Stimulated activated CD4-positive, alpha-beta T cell treated with anti-CD3 and anti-CD28 coated beads, Interleukin-15, amount 100 ng/mL, for 1 hour (primary cell): ENCODE measurements around the gene AGAP6.
"Not testable (repeated sequence)": the region's sequence is repeated elsewhere in the genome, so short reads cannot be mapped to it uniquely, and the experiment has no call there.

Experiments used
- DNase-seq, 2 donors: peaks; one replicate each; pipeline ENCODE4 v3.0.0-alpha.2; 2020; ENCODE audit warnings: low read depth in 1 of 2, low spot score in 1 of 2

AGAP6 gene

DNA sequence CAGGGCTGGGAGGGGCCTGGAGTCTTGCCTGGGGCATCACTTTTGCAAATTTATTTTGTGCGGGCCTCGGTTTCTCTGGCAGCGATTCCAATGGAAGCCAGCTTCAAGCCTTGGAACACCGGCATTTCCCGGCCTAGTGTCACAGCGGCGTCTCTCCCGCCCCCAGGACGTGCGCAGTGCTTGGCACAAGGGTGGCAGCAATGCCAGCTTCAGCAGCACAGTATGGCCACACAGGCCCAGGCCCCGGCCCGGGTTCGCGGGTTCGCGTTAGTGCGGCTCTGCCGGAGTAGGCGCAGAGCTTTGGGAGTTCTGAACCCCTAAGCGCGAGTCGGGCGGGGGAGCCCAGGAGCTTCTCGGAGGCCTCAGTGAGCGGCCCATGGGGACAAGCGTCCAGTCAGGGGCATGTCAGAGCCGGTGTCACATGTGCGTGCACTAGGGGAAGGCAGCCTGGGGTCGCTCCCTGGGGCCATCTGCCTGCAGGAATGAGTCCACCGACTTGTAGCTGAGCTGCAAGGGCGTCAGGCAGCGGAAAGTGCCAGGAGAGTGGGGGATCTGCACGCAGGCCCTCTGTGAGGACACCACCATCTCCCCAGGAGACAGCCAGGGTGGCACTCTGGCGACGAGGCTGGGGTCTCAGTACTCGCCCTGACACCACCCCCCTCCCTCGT lies 36.6 kb downstream of the AGAP6 start:
- not testable (repeated sequence) for DNase-seq

DNA sequence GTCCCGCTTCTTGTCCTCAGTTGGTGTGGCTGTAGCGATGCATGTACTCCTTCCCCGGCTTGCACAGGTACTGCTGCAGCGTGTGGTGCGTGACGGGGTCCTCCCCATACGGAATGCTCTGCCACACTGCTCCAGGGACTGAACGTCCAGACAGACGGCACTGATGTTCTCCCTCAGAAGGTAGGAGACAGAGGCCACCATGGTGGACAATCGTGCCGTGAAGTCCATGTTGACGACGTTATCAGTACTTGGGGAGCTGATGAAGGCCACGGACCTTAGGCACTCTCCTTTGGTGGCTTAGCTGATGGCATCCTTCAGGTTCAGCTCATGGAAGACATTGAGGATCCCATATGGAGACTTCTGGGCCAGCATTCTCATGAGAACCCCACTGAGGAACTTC lies 37.4 kb downstream of the AGAP6 start:
- no peak for DNase-seq

DNA sequence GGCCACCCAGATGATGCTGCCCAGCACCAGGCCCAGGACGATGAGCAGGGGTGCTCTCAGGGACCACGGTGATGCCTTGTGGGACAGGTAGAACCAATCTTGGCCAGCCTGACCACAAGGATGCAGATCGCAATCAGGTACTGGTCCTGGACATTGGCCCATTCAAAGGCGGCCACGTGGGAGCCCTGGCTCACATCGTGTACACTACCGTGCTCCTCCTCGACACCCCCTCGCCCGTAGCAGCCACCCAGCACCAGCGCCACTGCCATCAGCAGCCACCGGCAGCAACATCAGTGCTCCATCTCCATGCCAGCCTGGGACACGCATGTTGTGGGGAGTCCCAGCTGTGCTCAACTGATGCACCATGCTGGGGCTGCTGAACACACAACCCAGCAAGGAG lies 39.0 kb downstream of the AGAP6 start:
- DNase-seq = no peak

DNA sequence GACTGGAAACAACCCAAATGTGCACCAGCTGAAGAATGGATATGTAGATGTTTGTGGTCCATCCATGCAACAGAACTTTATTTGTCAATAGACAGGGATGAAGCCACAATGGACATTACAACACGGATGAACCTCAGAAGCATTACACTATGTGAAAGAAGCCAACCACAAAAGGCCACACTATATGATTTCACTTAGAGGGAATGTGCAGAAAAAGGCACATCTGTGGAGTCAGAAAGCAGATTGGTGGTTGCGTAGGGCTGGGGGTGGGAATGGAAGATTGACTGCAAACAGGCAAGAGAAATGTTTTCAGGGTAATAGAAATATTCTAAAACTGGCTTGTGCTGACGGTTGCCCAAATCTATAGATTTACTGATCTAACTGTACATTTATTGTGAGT lies 45.3 kb downstream of the AGAP6 start:
- DNase-seq = no peak

DNA sequence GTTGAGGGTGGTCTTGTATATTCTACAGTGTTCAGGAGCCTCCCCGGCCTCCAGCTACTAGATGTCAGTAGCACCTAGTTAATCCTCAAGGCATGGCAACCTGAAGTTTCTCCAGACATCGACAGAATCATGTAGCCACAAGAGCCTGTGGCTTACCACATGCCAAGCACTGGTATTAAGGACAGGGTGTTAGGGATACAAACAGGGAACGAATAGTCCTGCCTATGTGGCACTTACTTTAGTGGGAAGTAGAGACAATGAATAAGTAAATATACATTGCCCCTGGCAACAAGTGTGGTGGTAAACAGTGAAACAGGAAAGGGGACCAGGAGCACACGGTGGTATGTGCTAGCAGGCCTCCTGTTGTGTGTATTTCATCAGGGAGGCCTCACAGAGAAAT lies 47.1 kb downstream of the AGAP6 start:
- not testable (repeated sequence) for DNase-seq

DNA sequence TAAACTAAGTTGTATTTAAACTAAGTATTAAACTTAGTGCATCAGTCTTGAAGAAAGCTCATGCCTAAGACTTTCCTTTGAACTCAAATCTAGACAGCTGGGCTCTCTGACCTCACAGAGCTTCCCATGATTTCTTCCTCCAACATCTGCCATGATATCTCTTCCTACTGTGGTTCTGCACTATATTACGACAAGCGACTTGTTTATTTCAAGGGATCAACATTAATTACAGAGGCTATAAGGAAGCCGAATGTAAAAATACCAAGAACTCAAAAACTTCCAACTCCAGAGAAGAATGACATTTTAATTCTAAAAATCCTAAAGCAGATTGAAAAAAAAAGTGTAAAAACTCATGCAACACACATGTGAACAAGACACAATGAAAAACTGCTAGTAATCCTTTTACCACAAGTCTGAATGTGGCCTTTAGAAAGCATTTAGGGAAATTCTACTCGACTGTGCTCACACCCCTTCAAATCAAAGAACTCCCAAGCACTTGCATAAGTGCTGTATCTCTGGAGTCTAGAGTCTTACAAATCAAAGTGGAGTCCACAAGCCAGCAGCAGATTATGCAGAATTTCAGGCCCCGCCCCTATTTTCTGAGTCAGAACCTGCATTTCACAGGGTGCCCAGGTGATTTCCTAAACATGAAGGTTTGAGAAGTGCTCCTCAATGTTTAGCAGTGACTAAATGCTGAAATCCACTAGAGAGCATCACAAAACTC lies 56.9 kb downstream of the AGAP6 start:
- no peak for DNase-seq

DNA sequence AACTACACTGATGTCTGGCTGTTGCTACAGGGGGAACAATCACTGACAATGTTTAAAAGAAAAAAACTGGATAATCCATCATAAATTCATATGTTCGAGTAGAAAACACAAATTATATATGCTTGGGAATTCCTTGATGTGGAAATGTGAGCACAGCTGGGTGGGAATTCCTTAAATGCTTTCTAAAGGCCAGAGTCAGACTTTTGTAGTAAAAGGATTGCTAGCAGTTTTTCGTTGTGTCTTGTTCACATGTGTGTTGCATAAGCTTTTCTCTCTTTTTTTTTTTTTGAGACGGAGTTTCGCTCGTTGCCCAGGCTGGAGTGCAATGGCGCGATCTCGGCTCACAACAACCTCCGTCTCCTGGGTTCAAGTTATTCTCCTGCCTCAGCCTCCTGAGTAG lies 58.3 kb downstream of the AGAP6 start:
- not testable (repeated sequence) for DNase-seq

DNA sequence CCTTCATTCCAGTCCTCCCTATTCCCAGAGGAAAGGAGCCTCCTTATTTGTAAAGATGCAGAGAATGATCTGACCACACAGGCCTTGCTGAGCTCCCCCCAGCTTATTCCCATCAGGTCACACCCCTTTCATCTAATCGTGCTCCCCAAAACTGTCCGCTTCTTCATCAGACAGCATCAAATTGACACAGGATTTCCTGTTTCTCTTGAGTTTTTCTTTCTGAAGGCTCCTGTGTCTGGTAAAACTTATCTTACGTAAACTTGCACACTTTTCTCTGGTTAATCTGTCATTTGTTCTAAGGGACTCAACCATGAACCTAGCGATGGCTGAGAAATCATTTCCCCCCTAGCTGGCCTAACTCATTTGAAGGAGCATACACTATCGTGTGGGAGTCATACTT lies 59.4 kb downstream of the AGAP6 start:
- not testable (repeated sequence) for DNase-seq

DNA sequence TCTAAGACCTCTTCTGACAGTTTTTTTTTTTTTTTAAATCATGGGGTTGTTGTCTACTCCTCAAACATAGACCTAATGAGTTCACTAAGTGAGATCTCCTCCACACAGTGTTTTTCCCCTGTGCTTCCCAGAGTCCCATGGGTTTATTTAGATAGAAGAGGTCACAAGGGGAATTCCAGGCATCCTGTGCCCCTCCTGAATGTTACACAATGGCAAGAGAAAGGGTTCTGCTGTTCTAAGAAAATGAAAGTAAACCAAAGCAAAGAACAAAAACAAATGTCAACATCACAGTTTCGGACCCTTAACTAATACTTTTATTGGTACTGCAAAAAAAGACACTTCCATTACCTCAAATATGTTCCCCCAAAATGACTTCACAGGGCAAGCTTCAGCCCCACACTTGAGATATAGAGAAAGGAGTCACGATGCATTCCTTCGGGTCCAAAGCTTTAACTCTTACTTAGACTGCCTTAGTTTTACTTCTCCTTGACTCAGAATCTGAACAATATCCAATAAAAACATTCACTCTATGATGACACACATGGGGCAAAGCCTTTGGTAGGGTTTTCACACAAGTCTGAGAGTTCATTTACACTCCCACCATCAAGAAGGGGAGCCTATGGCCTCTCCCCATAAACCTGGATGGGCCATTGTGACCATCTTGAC lies 63.9 kb downstream of the AGAP6 start:
- DNase-seq = not testable (repeated sequence)

DNA sequence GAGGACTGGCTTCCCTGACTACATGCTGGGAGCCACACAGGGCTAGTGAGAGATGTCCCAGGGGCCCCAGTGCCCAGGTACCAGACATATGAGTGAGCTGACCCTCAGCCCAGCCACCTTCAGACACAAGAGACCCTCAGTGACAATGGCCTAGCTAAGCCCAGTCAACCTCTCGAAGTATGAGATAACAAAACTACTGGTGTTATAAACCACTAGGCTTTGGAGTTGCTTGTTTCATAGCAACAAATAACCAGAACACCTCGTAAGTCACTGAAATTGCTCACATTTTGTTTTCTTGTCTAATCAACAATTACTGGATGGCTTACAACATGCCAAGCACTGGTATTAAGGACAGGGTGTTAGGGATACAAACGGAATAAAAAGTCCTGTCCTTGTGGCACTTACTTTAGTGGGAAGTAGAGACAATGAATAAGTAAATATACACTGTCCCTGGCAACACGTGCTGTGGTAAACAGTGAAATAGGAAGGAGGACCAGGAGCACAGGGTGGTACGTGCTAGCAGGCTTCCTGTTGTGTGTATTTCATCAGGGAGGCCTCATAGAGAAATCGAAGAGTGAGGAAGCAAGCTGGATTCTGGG lies 64.7 kb downstream of the AGAP6 start:
- DNase-seq = not testable (repeated sequence)

DNA sequence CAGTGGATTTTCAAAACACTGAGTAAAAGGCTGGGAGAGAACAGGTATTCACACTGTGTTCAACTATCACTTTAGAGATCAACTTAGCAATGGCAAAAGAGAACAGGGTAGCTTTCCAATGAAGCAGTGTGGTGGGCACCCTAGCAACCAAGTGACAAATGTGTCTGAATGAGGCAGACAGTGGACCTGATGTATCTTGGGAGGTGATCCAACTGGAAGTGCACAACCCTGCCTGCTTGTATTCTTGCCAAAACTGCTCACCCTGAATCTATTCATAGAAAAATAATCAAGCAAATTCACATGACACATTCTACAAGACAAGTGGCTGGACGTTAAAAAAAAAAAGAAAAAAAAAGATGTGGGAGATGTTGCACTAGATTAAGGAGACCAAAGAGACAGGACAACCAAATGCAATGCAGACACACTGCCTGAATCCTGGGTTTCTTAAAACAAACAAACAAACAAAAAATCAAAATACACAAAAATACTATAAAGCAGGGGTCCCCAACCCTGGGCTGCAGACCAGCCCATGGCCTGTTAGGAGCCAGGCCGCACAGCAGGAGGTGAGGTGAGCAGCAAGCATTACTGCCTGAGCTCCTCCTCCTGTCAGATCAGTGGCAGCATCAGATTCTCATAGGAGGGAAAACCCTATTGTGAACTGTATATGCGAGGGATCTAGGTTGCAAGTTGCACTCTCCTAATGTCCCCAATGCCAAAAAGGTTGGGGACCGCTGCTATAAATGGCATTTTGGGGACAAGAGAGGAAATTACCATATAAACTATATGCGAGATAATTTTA lies 67.5 kb downstream of the AGAP6 start:
- not testable (repeated sequence) for DNase-seq

DNA sequence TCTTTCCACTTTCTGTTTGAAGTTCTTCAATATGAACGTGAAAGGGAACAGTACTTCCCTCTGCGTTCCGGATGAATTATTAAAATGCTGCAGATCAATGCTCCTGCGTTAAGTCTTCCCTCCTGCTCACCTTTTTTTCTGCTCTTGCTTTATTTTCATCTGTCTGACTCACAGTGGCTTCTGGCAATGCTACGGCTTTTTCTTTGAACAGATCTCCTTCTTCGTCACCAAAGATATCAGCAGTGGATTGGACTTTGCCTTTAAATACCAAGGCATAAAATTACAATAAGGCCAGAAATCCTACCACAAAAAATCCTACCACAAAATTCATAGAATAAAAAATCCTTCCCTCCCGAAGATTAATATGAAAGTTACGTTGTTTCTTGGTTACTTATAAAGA lies 68.4 kb downstream of the AGAP6 start:
- not testable (repeated sequence) for DNase-seq

DNA sequence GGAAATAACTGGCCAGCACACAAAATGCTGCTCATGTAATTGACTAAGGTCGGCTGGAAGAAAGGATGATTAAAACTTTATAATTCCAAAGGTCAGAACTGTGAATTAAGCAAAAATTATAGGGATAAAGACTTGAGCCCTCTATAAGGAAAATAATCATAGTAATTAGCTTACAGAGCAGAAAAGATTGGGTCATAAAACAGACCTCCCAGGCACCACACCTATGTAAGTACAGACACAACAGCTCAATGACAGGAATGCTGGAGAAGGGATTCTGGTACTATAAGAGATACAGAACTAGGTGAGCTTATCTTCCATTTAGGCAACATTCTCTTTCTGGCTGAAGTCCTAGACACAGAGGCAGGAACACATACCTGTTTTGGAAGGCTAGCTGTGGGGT lies 70.5 kb downstream of the AGAP6 start:
- DNase-seq = not testable (repeated sequence)

DNA sequence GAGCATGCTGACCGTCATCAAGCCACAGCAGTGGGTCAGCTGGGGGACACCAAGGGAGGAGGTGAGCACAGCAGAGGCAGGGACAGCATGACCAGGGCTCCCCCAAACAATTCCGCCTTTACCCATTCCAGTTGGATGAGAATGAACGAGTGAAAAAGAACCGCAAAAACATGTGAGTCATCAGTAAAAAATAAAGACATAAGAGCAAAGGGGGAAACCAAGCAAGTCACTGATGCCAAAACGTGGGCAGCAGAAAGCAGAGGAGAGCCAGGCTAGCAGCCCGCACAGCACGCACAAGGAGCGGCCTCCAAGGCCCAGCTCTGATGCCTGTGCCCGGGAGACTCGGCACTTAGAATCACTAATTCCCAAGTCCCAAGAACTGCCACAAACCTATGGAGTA lies 71.7 kb downstream of the AGAP6 start:
- not testable (repeated sequence) for DNase-seq
